HG02943 (cell line): ENCODE measurements around the gene ZBTB40.

ENCODE experiments used
- ATAC-seq: cut with Tn5 transposase; IDR thresholded peaks from one replicate; pipeline ENCODE4 v1.9.1; 2021; ENCODE audit warnings: mild to moderate bottlenecking, low read depth, moderate library complexity; ENCODE audit not compliant: unreplicated experiment

ZBTB40 gene

GRCh38 chr1:22526677-22527076 is 75.0 kb downstream of the ZBTB40 start:
- ATAC-seq: no peak

GRCh38 chr1:22527122-22527521 is 75.5 kb downstream of the ZBTB40 start:
- ATAC-seq: no peak

- ATAC-seq: no peak
These were observed 76.1 kb downstream of the ZBTB40 start for GRCh38 chr1:22527555-22528296.

- no peak for ATAC-seq
These were observed 76.8 kb downstream of the ZBTB40 start for GRCh38 chr1:22528451-22528850.

- ATAC-seq: no peak
These were observed 78.4 kb downstream of the ZBTB40 start for GRCh38 chr1:22529901-22530621.

GRCh38 chr1:22530715-22531114 is 79.1 kb downstream of the ZBTB40 start:
- no peak for ATAC-seq

- no peak for ATAC-seq
These were observed 79.6 kb downstream of the ZBTB40 start for GRCh38 chr1:22531251-22531650.

GRCh38 chr1:22533244-22533895 is 81.7 kb downstream of the ZBTB40 start:
- ATAC-seq: no peak

- no peak for ATAC-seq
These were observed 83.3 kb downstream of the ZBTB40 start for GRCh38 chr1:22534951-22535350.

GRCh38 chr1:22535399-22535798 is 83.7 kb downstream of the ZBTB40 start:
- ATAC-seq: no peak

- no peak for ATAC-seq
These were observed 84.9 kb downstream of the ZBTB40 start for GRCh38 chr1:22536506-22536905.

GRCh38 chr1:22537441-22538139 is 85.9 kb downstream of the ZBTB40 start:
- ATAC-seq: no peak

GRCh38 chr1:22539510-22540118 is 88.0 kb downstream of the ZBTB40 start:
- no peak for ATAC-seq

- no peak for ATAC-seq
These were observed 88.7 kb downstream of the ZBTB40 start for GRCh38 chr1:22540337-22540736.

GRCh38 chr1:22542886-22543285 is 91.2 kb downstream of the ZBTB40 start:
- no peak for ATAC-seq

GRCh38 chr1:22543679-22544078 is 92.0 kb downstream of the ZBTB40 start:
- ATAC-seq: no peak

GRCh38 chr1:22544606-22545005 is 93.0 kb downstream of the ZBTB40 start:
- no peak for ATAC-seq

- no peak for ATAC-seq
These were observed 93.5 kb downstream of the ZBTB40 start for GRCh38 chr1:22545141-22545540.

GRCh38 chr1:22547186-22547817 is 95.7 kb downstream of the ZBTB40 start:
- ATAC-seq: no peak

- ATAC-seq: no peak
These were observed 96.3 kb downstream of the ZBTB40 start for GRCh38 chr1:22547818-22548462.
